Panc1 (cell line): ENCODE results near the gene SLF2.

ENCODE experiments used
- POLR2AphosphoS5 ChIP-seq: IDR thresholded peaks from 2 replicates; pipeline ENCODE4 v1.6.1; 2012; ENCODE audit warnings: mild to moderate bottlenecking, low read depth, low read length, moderate library complexity
- SIN3A ChIP-seq: IDR thresholded peaks from 2 replicates; pipeline ENCODE4 v1.6.1; 2012; ENCODE audit warnings: low read depth, mild to moderate bottlenecking, low read length, moderate library complexity, borderline replicate concordance; ENCODE audit not compliant: insufficient read depth
- TCF7L2 ChIP-seq: IDR thresholded peaks from 2 replicates; pipeline ENCODE4 v1.6.1; 2011; ENCODE audit warnings: mild to moderate bottlenecking, low read depth, low read length, inconsistent platforms
- TF ChIP-seq, protein P1 (sequence below): fragments of 450-650 bp; IDR thresholded peaks from 2 replicates; pipeline ENCODE4 v1.5.1; 2017; ENCODE audit warnings: mild to moderate bottlenecking
- TF ChIP-seq, protein P2 (sequence below), 2 experiments: IDR thresholded peaks; 2 replicates each; pipeline ENCODE4 v1.6.1; 2011 to 2012; ENCODE audit warnings: low read depth in 2 of 2, control low read depth in 1 of 2, low read length in 1 of 2, mild to moderate bottlenecking in 1 of 2, moderate library complexity in 1 of 2; ENCODE audit not compliant: insufficient read depth in 1 of 2

DNA sequence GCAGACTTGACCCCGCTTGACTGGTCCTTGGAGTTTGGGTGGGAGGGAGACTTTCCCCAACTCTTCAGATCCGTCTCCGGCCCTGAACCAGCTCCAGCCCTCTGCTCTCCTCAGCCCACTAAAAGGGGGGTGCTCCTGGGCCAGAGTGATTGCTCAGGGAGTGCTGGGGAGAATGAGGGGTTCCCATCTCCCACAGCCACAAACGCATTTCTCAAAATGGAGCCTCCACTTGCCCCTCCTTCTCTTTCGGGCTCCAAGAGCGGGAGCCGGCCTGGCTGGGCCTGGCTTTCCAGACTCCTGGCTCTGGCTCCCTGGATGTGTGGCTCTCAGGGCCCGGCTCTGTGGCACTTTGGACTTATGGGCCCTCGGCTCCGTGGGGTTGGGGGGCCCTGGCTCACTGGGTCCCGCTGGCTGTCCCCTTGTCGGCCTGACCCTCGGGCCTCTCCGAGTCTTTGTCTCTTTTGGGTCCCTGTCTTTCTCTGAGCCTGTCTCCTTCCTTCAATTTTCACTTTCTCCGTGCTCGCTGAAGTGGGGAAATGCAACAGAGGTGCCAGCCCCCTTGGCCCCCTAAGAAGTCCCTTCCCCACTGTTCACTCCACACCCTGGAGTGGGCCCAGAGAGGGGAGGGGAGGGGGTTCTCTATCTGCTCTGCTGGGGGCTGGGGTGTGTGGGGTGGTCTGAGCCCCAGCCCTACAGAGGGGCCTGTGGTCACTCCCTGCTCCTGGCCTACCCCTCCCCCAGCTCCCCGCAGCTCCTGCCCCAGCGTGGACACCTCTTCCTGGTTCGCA is 87.6 kb downstream of the SLF2 start:
- TF ChIP-seq, protein P1, sequence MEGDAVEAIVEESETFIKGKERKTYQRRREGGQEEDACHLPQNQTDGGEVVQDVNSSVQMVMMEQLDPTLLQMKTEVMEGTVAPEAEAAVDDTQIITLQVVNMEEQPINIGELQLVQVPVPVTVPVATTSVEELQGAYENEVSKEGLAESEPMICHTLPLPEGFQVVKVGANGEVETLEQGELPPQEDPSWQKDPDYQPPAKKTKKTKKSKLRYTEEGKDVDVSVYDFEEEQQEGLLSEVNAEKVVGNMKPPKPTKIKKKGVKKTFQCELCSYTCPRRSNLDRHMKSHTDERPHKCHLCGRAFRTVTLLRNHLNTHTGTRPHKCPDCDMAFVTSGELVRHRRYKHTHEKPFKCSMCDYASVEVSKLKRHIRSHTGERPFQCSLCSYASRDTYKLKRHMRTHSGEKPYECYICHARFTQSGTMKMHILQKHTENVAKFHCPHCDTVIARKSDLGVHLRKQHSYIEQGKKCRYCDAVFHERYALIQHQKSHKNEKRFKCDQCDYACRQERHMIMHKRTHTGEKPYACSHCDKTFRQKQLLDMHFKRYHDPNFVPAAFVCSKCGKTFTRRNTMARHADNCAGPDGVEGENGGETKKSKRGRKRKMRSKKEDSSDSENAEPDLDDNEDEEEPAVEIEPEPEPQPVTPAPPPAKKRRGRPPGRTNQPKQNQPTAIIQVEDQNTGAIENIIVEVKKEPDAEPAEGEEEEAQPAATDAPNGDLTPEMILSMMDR = no peak
- no peak for TF ChIP-seq POLR2AphosphoS5
- TF ChIP-seq, protein P2, sequence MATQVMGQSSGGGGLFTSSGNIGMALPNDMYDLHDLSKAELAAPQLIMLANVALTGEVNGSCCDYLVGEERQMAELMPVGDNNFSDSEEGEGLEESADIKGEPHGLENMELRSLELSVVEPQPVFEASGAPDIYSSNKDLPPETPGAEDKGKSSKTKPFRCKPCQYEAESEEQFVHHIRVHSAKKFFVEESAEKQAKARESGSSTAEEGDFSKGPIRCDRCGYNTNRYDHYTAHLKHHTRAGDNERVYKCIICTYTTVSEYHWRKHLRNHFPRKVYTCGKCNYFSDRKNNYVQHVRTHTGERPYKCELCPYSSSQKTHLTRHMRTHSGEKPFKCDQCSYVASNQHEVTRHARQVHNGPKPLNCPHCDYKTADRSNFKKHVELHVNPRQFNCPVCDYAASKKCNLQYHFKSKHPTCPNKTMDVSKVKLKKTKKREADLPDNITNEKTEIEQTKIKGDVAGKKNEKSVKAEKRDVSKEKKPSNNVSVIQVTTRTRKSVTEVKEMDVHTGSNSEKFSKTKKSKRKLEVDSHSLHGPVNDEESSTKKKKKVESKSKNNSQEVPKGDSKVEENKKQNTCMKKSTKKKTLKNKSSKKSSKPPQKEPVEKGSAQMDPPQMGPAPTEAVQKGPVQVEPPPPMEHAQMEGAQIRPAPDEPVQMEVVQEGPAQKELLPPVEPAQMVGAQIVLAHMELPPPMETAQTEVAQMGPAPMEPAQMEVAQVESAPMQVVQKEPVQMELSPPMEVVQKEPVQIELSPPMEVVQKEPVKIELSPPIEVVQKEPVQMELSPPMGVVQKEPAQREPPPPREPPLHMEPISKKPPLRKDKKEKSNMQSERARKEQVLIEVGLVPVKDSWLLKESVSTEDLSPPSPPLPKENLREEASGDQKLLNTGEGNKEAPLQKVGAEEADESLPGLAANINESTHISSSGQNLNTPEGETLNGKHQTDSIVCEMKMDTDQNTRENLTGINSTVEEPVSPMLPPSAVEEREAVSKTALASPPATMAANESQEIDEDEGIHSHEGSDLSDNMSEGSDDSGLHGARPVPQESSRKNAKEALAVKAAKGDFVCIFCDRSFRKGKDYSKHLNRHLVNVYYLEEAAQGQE (IDR thresholded peaks at IDR 0.05; ENCODE audit: insufficient read depth in 1 of 2, low read depth in 2 of 2, low read length in 1 of 2) = no peak
- TF ChIP-seq SIN3A = no peak
- no peak for TF ChIP-seq TCF7L2
